ENCODE results near the gene RET.

DNA sequence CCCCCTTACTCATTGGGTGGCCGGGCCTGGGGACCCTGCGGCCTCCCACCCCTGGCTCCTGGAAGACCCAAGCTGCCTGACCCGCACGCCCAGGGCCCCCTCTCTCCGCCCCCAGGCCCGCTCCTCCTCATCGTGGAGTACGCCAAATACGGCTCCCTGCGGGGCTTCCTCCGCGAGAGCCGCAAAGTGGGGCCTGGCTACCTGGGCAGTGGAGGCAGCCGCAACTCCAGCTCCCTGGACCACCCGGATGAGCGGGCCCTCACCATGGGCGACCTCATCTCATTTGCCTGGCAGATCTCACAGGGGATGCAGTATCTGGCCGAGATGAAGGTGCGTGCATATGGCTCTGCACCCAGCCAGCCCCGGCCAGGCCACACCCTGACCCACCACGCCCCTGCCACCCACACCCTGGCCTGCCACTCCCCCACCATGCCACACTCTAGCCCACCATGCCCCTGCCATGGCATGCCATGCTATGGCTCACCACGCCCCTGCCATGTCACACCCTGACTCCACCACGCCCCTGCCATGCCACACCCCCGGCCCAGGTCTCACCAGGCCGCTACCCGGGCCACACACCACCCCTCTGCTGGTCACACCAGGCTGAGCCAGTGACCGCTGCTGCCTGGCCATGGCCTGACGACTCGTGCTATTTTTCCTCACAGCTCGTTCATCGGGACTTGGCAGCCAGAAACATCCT, 42.7 kb downstream of the RET start:
- TF ChIP-seq, protein P1, sequence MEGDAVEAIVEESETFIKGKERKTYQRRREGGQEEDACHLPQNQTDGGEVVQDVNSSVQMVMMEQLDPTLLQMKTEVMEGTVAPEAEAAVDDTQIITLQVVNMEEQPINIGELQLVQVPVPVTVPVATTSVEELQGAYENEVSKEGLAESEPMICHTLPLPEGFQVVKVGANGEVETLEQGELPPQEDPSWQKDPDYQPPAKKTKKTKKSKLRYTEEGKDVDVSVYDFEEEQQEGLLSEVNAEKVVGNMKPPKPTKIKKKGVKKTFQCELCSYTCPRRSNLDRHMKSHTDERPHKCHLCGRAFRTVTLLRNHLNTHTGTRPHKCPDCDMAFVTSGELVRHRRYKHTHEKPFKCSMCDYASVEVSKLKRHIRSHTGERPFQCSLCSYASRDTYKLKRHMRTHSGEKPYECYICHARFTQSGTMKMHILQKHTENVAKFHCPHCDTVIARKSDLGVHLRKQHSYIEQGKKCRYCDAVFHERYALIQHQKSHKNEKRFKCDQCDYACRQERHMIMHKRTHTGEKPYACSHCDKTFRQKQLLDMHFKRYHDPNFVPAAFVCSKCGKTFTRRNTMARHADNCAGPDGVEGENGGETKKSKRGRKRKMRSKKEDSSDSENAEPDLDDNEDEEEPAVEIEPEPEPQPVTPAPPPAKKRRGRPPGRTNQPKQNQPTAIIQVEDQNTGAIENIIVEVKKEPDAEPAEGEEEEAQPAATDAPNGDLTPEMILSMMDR (IDR thresholded peaks at IDR 0.05): no peak
- no peak for TF ChIP-seq EP300 (IDR thresholded peaks at IDR 0.05)
- TF ChIP-seq POLR2A (IDR thresholded peaks at IDR 0.05): no peak
- TF ChIP-seq POLR2AphosphoS5 (IDR thresholded peaks at IDR 0.05): no peak
